CD4-positive, alpha-beta T cell treated with Interleukin-2 at 100 ng/mL for 4 hours (primary cell): ENCODE results near the gene RPS6KA5.
"Not testable (repeated sequence)": the region's sequence is repeated elsewhere in the genome, so short reads cannot be mapped to it uniquely, and the experiment has no call there.

ENCODE experiments used
- DNase-seq: peaks from one replicate; pipeline ENCODE4 v3.0.0-alpha.2; 2020; ENCODE audit warnings: low spot score

RPS6KA5 gene

DNA sequence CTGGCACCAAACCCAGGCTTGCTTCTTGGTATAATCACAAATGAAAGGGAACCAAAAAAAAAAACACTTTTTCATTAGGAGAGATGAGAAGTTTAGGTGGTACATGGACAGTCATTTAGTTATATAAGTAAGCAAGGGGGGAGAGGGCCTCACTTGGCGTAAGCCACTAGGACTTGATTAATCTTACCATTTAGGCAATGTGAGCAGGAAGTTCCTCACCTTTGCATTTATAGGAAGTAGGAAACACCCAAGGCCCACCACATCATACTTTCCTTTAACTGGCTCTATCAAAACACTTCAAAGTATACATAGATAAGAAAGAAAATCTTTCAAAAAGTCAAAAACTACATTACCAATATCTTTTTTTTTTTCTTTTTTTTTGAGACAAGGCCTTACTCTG, 6.7 kb upstream of the RPS6KA5 start:
- DNase-seq: peak; percentile 61

DNA sequence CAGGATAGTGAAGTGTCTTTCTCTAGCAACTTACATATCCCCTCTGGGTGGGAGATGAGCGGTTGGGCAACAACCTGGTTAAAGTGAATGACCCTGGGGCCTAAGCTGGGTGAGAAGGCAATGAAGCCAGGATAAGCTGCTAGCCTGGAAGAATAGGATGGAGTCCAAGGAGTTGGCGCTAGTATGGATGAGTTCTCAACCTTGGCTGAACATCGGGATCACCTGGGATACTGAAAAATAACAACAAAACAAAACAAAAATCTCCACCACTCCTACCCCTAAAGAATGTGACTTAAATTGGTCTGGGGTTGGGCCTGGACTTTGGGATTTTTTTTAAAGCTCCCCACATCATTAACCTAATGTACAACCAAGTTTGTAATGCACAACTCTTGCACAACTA, 4.8 kb upstream of the RPS6KA5 start:
- no peak for DNase-seq

DNA sequence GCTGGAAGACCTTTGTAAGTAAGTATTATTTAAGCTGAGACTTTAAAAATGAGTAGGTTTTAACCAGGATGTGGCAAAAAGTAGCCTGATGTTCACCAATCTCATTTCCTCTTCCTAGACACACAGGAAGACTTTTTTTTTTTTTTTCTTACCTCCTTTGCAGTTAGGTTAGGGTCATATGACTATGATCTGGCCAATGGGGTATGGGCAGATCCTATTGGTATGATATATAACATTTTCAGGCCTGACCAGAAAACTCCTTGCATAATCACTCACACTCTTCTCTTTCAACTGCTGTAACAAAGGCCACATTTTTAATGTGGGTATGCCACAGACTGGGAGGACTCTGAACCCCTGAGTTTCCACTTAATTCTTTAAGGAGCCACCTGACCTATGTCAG, 2.7 kb upstream of the RPS6KA5 start:
- DNase-seq: peak; percentile 68

- DNase-seq: no peak
Measured at GRCh38 chr14:91062600-91062999, 2.2 kb upstream of the RPS6KA5 start.

DNA sequence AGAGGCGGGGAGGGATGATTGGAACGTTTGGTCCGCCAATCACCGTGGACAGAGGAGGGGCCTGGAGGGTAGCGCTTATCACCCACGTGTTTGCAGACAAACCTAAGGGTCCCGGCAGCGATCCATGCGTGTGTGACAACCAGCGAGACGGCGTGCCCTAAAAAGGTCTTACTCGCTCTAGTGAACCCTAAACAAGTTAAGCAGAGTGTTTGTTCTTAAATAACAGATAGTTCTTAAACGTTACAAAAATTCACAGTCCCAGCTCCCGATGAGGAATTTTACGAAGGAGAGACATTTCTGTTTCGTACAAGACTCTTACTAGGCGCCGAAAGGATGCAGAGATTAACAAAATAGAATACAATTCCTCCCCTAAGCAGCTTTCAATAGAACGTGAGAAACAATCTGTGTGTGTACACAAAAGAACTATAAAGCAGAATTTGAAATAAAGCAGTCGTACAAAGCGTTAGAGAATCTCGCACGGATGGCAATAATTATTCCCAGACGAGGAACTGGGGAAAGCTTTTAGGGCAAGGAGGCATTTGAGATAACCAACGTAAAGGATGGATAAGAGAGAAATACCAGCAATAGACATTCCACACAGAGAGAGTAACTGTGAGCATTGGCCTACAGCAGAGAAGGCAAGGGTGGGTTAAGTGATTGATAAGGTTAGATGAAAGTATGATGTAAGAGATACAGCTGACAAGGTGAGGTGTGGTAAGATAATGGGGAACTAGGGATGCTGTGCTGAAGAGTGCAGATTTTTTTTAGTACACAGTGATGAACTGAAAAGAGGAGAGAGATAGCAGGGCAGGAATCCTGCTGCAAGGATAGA, 831 bp upstream of the RPS6KA5 start:
- no peak for DNase-seq

DNA sequence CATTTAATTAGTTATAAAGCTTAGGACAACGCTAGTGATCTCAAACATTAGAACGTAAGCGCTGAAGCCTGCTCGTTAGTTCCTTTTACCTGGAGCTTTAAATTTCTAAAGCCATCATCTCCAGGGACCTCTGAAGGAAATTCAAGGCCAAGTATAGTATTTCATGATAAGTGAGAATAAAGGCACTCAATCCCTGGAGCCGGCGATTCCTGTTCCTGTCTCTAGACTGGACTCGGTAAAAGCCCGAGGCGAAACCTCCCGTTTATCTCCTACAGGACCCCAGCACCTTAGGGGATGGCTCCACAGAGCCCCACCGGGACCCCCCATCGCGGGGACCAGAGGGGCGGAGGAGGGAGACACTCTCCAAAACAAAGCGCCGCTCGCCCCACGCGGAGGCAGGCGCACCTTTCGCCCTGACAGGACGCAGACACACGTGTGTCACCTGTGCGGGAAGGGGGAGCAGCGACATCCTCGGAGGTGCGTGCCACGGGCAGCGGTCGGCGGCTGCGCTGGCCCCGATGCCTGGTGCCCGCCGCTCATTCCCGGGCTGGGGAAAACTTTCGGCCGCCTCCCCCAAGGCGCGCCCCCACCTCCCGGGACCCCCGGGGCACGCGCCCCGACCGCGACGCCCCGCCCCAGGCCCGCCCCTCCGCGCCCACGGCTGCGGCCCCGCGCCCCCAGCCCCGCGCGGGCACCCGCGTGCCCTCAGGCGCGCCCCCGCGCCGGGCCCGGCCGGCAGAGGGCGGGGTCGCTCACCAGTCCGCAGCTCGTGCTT, 678 bp downstream of the RPS6KA5 start:
- peak; percentile 58 for DNase-seq

- no peak for DNase-seq
Measured at GRCh38 chr14:91058042-91058581, 2.3 kb downstream of the RPS6KA5 start.

GRCh38 chr14:91056361-91056760, 4.1 kb downstream of the RPS6KA5 start:
- no peak for DNase-seq

- no peak for DNase-seq
Measured at GRCh38 chr14:91055016-91055415, 5.4 kb downstream of the RPS6KA5 start.

- no peak for DNase-seq
Measured at GRCh38 chr14:91048676-91049075, 11.8 kb downstream of the RPS6KA5 start.

DNA sequence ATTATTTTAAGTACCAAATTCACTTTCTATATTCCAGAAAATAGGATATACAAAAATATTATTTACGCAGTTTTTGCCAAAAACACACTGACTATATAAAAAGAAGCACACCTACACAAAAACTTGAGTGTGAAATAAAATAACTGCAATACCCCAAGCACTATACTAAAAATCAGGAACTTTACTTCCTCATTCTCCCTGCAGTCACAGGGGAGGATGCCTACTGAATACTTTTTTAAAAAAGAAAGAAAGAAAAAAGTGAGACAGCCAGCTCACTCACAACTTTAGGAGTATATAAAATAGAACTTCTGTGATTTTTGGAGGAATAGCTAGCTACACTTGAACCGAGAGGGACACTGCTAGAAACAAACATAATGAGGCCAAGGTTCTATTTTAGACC, 12.2 kb downstream of the RPS6KA5 start:
- DNase-seq: no peak

DNA sequence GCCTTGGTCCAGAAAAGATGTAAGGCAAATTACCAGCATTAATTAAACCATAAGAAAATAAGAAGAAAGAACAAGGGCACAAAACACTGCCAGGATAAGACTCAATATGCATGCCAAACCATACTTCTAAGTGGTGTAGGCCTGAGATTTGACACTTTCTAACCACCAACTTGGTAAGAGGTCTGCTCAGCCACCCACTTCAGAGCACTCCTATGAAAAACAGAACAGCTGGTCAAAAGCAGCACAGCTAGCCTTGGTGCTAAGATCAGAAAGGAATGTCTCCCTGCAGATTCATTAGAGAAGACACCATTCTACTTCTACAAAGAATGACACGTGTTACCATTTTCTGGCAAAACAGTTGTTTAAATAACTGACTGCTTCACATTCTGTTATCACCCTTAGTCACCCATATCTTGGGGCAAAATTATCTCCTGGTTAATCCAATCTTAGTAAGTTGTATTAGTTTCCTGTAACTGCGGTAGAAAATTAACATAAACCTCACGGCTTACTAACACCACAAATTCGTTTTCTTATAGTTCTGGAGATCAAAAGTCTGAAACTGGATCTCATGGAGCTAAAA, 13.2 kb downstream of the RPS6KA5 start:
- DNase-seq: peak; percentile 15

GRCh38 chr14:91046488-91047072, 13.9 kb downstream of the RPS6KA5 start:
- DNase-seq: no peak

- no peak for DNase-seq
Measured at GRCh38 chr14:91041450-91041849, 19.0 kb downstream of the RPS6KA5 start.

GRCh38 chr14:91040545-91040944, 19.9 kb downstream of the RPS6KA5 start:
- DNase-seq: no peak

- DNase-seq: no peak
Measured at GRCh38 chr14:91038439-91038838, 22.0 kb downstream of the RPS6KA5 start.

DNA sequence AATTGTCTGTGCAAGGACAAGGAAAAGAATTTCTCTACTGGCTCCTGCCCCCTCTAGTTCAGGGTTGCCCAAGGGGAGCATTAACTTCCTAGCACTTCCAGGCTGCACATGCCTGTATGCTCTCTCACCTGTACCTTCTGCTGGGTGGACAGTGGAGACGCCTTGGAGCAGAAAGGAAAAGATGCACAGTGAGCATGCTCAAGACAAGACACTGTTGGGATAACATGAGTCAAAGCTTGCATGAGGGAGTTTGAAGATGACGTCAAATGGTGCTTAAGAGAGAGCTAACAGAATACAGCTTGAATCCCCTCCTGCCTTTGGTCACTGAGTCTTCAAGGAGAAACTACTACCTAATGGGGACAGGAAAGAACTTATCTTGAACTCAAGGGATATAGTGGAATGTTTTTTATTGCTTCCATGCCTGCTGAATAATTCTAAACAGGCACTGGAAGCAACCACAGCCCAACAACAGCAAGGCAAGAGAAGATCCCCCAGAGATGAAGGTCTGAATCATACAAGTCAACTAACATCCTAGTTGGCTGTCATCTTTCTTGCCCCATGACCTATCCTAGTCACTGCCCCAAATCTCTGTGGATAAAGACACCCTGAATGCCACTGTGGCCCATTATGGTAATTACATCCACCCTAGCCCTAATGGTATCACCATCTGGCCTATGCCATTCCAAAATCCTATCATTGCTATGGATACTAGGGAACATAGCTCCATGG, 23.5 kb downstream of the RPS6KA5 start:
- no peak for DNase-seq

DNA sequence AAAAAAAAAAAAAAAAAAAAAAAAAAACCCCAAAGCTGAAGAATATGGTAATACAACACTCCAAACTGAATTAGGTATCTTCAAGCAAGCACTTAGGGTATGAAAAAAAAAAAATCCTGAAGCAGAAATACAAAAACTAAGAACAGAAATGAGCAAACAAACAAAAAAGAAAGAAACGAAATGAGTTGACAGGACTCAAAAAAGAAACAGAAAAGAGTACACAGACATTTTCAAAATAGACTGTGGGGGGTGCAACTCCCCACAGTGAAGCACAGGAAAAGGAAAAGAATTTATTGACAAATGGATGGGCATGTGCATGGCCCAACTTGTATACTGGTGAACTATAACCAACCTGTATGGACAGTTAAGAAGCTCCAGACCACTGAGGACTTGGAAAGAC, 24.6 kb downstream of the RPS6KA5 start:
- no peak for DNase-seq

DNA sequence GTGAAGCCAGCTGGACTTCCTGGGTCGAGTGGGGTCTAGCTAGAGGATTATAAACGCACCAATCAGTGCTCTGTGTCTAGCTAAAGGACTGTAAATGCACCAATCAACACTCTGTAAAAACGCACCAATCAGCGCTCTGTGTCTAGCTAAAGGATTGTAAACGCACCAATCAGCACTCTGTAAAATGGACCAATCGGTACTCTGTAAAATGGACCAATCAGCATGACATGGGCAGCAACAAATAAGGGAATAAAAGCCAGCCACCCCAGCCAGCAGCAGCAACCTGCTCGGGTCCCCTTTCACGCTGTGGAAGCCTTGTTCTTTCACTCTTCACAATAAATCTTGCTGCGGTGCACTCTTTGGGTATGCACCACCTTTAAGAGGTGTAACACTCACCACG, 26.1 kb downstream of the RPS6KA5 start:
- DNase-seq: not testable (repeated sequence)

GRCh38 chr14:91032248-91032647, 28.2 kb downstream of the RPS6KA5 start:
- DNase-seq: no peak

GRCh38 chr14:91031666-91032065, 28.8 kb downstream of the RPS6KA5 start:
- no peak for DNase-seq
